ENCODE measurements around the gene AGAP9. TPM values are rescaled to one million over a fixed set of nuclear protein-coding genes. Genes with fewer than 3 reads are reported as not detected.
"Not testable (repeated sequence)": the region's sequence is repeated elsewhere in the genome, so short reads cannot be mapped to it uniquely, and the experiment has no call there.

AGAP9 gene
- total RNA-seq, 2 donors from 2014 or later = 3.3 to 19.7 TPM

- ATAC-seq (no peak), DNase-seq (no peak)
- H3K36me3 ChIP-seq (replicated peaks in 1 of 2; ENCODE audit: insufficient read depth in 1 of 2, low read depth in 2 of 2) = no peaks in the 10 kb centered on the region
- WGBS, 2 donors = 75 to 85% methylated on average over 5 to 8 of the region's 8 CpGs
- TF ChIP-seq POLR2A (IDR thresholded peaks at IDR 0.05) (no peak), CTCF (IDR thresholded peaks at IDR 0.05) (no peak)
- H3K27ac ChIP-seq = no peak overlapping the region
- H3K4me3 ChIP-seq = no peak overlapping the region
- H3K4me1 ChIP-seq = no peaks in the 10 kb centered on the region
- no peaks in the 10 kb centered on the region for H3K27me3 ChIP-seq
- H3K9me3 ChIP-seq = no peaks in the 10 kb centered on the region
- intact Hi-C loops (cut with DNase I) = no loop called here
Measured at GRCh38 chr10:47456079-47456785, 67.2 kb downstream of the AGAP9 start.

GRCh38 chr10:47455350-47456078 is 67.9 kb downstream of the AGAP9 start:
- H3K27ac ChIP-seq; H3K4me3 ChIP-seq; H3K4me1 ChIP-seq; DNase-seq; intact Hi-C loops (cut with DNase I); H3K9me3 ChIP-seq; H3K27me3 ChIP-seq; H3K36me3 ChIP-seq (replicated peaks in 1 of 2; ENCODE audit: insufficient read depth in 1 of 2, low read depth in 2 of 2); ATAC-seq: not testable (repeated sequence)
- 71 to 74% methylated on average over 7 to 9 of the region's 9 CpGs for WGBS, 2 donors

- WGBS, 2 donors = 87 to 89% methylated on average over 3 of the region's 3 CpGs
- TF ChIP-seq CTCF (IDR thresholded peaks at IDR 0.05) (no peak), POLR2A (IDR thresholded peaks at IDR 0.05) (no peak)
- intact Hi-C loops (cut with DNase I) = no loop called here
Measured at GRCh38 chr10:47454780-47455058, 68.7 kb downstream of the AGAP9 start.

GRCh38 chr10:47454008-47454779 is 69.2 kb downstream of the AGAP9 start:
- TF ChIP-seq POLR2A (IDR thresholded peaks at IDR 0.05) (no peak), CTCF (IDR thresholded peaks at IDR 0.05) (no peak)
- no peaks in the 10 kb centered on the region for H3K9me3 ChIP-seq
- WGBS, 2 donors = 67 to 82% methylated on average over 5 to 10 of the region's 10 CpGs
- H3K4me3 ChIP-seq = no peak overlapping the region
- H3K4me1 ChIP-seq = no peaks in the 10 kb centered on the region
- H3K36me3 ChIP-seq (replicated peaks in 1 of 2; ENCODE audit: insufficient read depth in 1 of 2, low read depth in 2 of 2) = no peaks in the 10 kb centered on the region
- no peak overlapping the region for H3K27ac ChIP-seq
- DNase-seq (no peak), ATAC-seq (no peak)
- no peaks in the 10 kb centered on the region for H3K27me3 ChIP-seq
- intact Hi-C loops (cut with DNase I) = no loop called here

More at GRCh38 chr10:47454780-47455058, 68.7 kb downstream of the AGAP9 start:
- ATAC-seq (no peak), DNase-seq (no peak)
- Histone ChIP-seq H3K36me3 (replicated peaks in 1 of 2; ENCODE audit: insufficient read depth in 1 of 2, low read depth in 2 of 2) (no peaks in the 10 kb centered on the region), H3K4me1 (no peaks in the 10 kb centered on the region), H3K27ac (no peak overlapping the region), H3K9me3 (no peaks in the 10 kb centered on the region), H3K27me3 (no peaks in the 10 kb centered on the region), H3K4me3 (no peak overlapping the region)

All from body of pancreas (tissue), 4 donors.